Measurements from ENCODE around the gene LTB. TPM values are rescaled to one million over a fixed set of nuclear protein-coding genes. Genes with fewer than 3 reads are reported as not detected.
A peak's percentile ranks its signal among the peaks of the same experiment; 100 is the strongest.

LTB gene
- total and polyA plus RNA-seq, 2 of the 13 experiments (the other 11 are each of a cell fraction or from before 2014, with no cell fraction given) = 0.09 to 0.22 TPM

- TF ChIP-seq SMARCC2 (IDR thresholded peaks at IDR 0.05) = no peak
- TF ChIP-seq ZKSCAN8 (CRISPR knock-in tag; IDR thresholded peaks at IDR 0.05; ENCODE audit: borderline replicate concordance) = no peak
- TF ChIP-seq ZNF121 (CRISPR knock-in tag; IDR thresholded peaks at IDR 0.05) = no peak
- no peak for TF ChIP-seq ZSCAN25 (CRISPR knock-in tag; IDR thresholded peaks at IDR 0.05)
- no peak for TF ChIP-seq REXO4 (CRISPR knock-in tag; IDR thresholded peaks at IDR 0.05; ENCODE audit: borderline replicate concordance)
- no peak for TF ChIP-seq EEA1 (CRISPR knock-in tag; IDR thresholded peaks at IDR 0.05; ENCODE audit: borderline replicate concordance)
- no peak for TF ChIP-seq KLF11 (CRISPR knock-in tag; IDR thresholded peaks at IDR 0.05)
Measured at GRCh38 chr6:31568537-31568961, 13.7 kb downstream of the LTB start (continued).

GRCh38 chr6:31567531-31568370, 14.5 kb downstream of the LTB start:
- CTCF ChIA-PET (ENCODE audit: low intra/inter-chr PET ratio, low total read pairs) = no interaction called here
- peak; percentile 59 for ATAC-seq
- intact Hi-C loops (cut with micrococcal nuclease; ENCODE audit: unreplicated experiment) = no loop called here
- TF ChIP-seq HDAC1 (CRISPR knock-in tag; IDR thresholded peaks at IDR 0.05) = no peak
- no peak for TF ChIP-seq ZNF724P (CRISPR knock-in tag; IDR thresholded peaks at IDR 0.05; ENCODE audit: borderline replicate concordance)
- TF ChIP-seq MTA3 (CRISPR knock-in tag; IDR thresholded peaks at IDR 0.05) = no peak
- TF ChIP-seq, protein P1, sequence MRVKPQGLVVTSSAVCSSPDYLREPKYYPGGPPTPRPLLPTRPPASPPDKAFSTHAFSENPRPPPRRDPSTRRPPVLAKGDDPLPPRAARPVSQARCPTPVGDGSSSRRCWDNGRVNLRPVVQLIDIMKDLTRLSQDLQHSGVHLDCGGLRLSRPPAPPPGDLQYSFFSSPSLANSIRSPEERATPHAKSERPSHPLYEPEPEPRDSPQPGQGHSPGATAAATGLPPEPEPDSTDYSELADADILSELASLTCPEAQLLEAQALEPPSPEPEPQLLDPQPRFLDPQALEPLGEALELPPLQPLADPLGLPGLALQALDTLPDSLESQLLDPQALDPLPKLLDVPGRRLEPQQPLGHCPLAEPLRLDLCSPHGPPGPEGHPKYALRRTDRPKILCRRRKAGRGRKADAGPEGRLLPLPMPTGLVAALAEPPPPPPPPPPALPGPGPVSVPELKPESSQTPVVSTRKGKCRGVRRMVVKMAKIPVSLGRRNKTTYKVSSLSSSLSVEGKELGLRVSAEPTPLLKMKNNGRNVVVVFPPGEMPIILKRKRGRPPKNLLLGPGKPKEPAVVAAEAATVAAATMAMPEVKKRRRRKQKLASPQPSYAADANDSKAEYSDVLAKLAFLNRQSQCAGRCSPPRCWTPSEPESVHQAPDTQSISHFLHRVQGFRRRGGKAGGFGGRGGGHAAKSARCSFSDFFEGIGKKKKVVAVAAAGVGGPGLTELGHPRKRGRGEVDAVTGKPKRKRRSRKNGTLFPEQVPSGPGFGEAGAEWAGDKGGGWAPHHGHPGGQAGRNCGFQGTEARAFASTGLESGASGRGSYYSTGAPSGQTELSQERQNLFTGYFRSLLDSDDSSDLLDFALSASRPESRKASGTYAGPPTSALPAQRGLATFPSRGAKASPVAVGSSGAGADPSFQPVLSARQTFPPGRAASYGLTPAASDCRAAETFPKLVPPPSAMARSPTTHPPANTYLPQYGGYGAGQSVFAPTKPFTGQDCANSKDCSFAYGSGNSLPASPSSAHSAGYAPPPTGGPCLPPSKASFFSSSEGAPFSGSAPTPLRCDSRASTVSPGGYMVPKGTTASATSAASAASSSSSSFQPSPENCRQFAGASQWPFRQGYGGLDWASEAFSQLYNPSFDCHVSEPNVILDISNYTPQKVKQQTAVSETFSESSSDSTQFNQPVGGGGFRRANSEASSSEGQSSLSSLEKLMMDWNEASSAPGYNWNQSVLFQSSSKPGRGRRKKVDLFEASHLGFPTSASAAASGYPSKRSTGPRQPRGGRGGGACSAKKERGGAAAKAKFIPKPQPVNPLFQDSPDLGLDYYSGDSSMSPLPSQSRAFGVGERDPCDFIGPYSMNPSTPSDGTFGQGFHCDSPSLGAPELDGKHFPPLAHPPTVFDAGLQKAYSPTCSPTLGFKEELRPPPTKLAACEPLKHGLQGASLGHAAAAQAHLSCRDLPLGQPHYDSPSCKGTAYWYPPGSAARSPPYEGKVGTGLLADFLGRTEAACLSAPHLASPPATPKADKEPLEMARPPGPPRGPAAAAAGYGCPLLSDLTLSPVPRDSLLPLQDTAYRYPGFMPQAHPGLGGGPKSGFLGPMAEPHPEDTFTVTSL (CRISPR knock-in tag; IDR thresholded peaks at IDR 0.05; ENCODE audit: borderline replicate concordance) = no peak
- no peak for TF ChIP-seq ZFP37 (CRISPR knock-in tag; IDR thresholded peaks at IDR 0.05; ENCODE audit: borderline replicate concordance)
- peak; percentile 79 for TF ChIP-seq MAFF (IDR thresholded peaks at IDR 0.05; ENCODE audit: low read depth, low read length)
- no peak for TF ChIP-seq ZNF20 (CRISPR knock-in tag; IDR thresholded peaks at IDR 0.05)
- TF ChIP-seq BCL3 (CRISPR knock-in tag; IDR thresholded peaks at IDR 0.05) = no peak
- TF ChIP-seq ZNF709 (CRISPR knock-in tag; IDR thresholded peaks at IDR 0.05) = no peak

More at GRCh38 chr6:31567531-31568370, 14.5 kb downstream of the LTB start:
- POLR2A ChIA-PET = interaction anchor here (0.6 to 1.8 kb wide), 2 partner anchors 9 to 15 kb away, joined by 4 to 5 read pairs; no protein-coding TSS in a partner anchor
- no peak overlapping the region for H3K4me3 ChIP-seq (replicated peaks in 1 of 3; ENCODE audit: insufficient read depth in 1 of 3, low read depth in 2 of 3, low read length in 3 of 3)
- no peaks in the 10 kb centered on the region for H3K79me2 ChIP-seq (ENCODE audit: insufficient read depth, low read length)
- no peak overlapping the region for H3K27ac ChIP-seq (ENCODE audit: extremely low read length, insufficient read depth, low read length)
- H3K9ac ChIP-seq (ENCODE audit: insufficient read depth, low read depth, low read length) = no peak overlapping the region
- H4K20me1 ChIP-seq (ENCODE audit: insufficient read depth, low read length) = no peaks in the 10 kb centered on the region
- WGBS (ENCODE audit: low lambda C conversion rate) = 18% methylated on average over 9 of the region's 9 CpGs
- H3K4me1 ChIP-seq (ENCODE audit: insufficient read depth, low read length) = peaks cover 9% of the 10 kb centered on the region
- DNase-seq (ENCODE audit: low spot score) (no peak), FAIRE-seq (no peak)
- peaks cover 4 to 34% of the 10 kb centered on the region in 2 experiments; a peak in 4 of 5 replicates for H3K27me3 ChIP-seq (ENCODE audit: control insufficient read depth in 1 of 2, insufficient read depth in 2 of 2, low read length in 2 of 2)
- H3K36me3 ChIP-seq (replicated peaks in 1 of 2; ENCODE audit: control insufficient read depth in 1 of 2, insufficient read depth in 2 of 2, low read length in 2 of 2) = no peaks in the 10 kb centered on the region
- BruUV-seq (replicated peaks) = no TSS peak
- in situ Hi-C loops (cut with HindIII; ENCODE audit: extremely low pct_ligation_motif_present, low pct_unique_long_range_greater_than_20kb) = no loop called here
- no peak overlapping the region for H3K4me2 ChIP-seq (ENCODE audit: low read depth, low read length)
- H3K9me3 ChIP-seq (ENCODE audit: low read length) = no peaks in the 10 kb centered on the region
- no peak overlapping the region for H2AFZ ChIP-seq (ENCODE audit: low read length)
